Neural progenitor cell (in vitro differentiated cells): ENCODE results near the gene NELFA. TPM values are rescaled to one million over a fixed set of nuclear protein-coding genes. Genes with fewer than 3 reads are reported as not detected.

Source experiments
- DNase-seq: peaks from one replicate; pipeline ENCODE4 v3.0.0-alpha.2; 2016; ENCODE audit warnings: low spot score
- H2AFZ ChIP-seq: fragments of 200-600 bp; sonication (generic); replicated peaks from 2 replicates; pipeline ENCODE4 v1.6.1; 2016; ENCODE audit warnings: antibody characterized with exemption
- H3F3A ChIP-seq: fragments of 200-600 bp; sonication (generic); 2 replicates; pipeline ENCODE4 v1.6.1; 2016; ENCODE audit warnings: antibody characterized with exemption, low read depth
- H3K27ac ChIP-seq: fragments of 200-600 bp; sonication (generic); 2 replicates; pipeline ENCODE4 v1.5.1; 2016; ENCODE audit warnings: mild to moderate bottlenecking
- H3K27me3 ChIP-seq: fragments of 200-600 bp; sonication (generic); 2 replicates; pipeline ENCODE4 v1.6.1; 2016; ENCODE audit warnings: mild to moderate bottlenecking, moderate library complexity
- H3K36me3 ChIP-seq: fragments of 200-600 bp; sonication (generic); 2 replicates; pipeline ENCODE4 v1.5.1; 2016
- H3K4me1 ChIP-seq: fragments of 200-600 bp; sonication (generic); 2 replicates; pipeline ENCODE4 v1.6.1; 2016; ENCODE audit warnings: mixed run types
- H3K4me2 ChIP-seq: fragments of 200-600 bp; sonication (generic); 2 replicates; pipeline ENCODE4 v1.6.1; 2016
- H3K4me3 ChIP-seq: fragments of 200-600 bp; sonication (generic); 2 replicates; pipeline ENCODE4 v1.5.1; 2016
- H3K79me2 ChIP-seq: fragments of 200-600 bp; sonication (generic); 2 replicates; pipeline ENCODE4 v1.6.1; 2016; ENCODE audit warnings: low read depth
- H3K9ac ChIP-seq: fragments of 200-600 bp; sonication (generic); 2 replicates; pipeline ENCODE4 v1.6.1; 2016
- H3K9me3 ChIP-seq: fragments of 200-600 bp; sonication (generic); 2 replicates; pipeline ENCODE4 v1.5.1; 2016; ENCODE audit warnings: low read depth
- H4K20me1 ChIP-seq: fragments of 200-600 bp; sonication (generic); 2 replicates; pipeline ENCODE4 v1.6.1; 2016; ENCODE audit warnings: low read depth
- H3K27ac Mint-ChIP-seq: 3 replicates; pipeline ENCODE4 v1.8.0; 2021; ENCODE audit warnings: mixed read lengths
- H3K27me3 Mint-ChIP-seq: 2 replicates; pipeline ENCODE4 v1.8.0; 2022; ENCODE audit warnings: low read depth, mild to moderate bottlenecking, inconsistent platforms, moderate library complexity, mixed read lengths; ENCODE audit not compliant: insufficient read depth
- H3K36me3 Mint-ChIP-seq: 3 replicates; pipeline ENCODE4 v1.8.0; 2021; ENCODE audit warnings: mixed read lengths
- H3K4me1 Mint-ChIP-seq: 3 replicates; pipeline ENCODE4 v1.8.0; 2021; ENCODE audit warnings: mixed read lengths
- H3K4me3 Mint-ChIP-seq: 3 replicates; pipeline ENCODE4 v1.8.0; 2021; ENCODE audit warnings: mild to moderate bottlenecking, moderate library complexity, mixed read lengths
- H3K9me3 Mint-ChIP-seq: 3 replicates; pipeline ENCODE4 v1.8.0; 2020; ENCODE audit warnings: mixed read lengths
- EZH2 ChIP-seq: fragments of 200-600 bp; sonication (generic); IDR thresholded peaks from 2 replicates; pipeline ENCODE4 v1.6.1; 2017; ENCODE audit warnings: antibody characterized with exemption, mild to moderate bottlenecking, moderate library complexity
- EZH2phosphoT487 ChIP-seq: fragments of 200-600 bp; sonication (generic); IDR thresholded peaks from 2 replicates; pipeline ENCODE4 v1.6.1; 2017; ENCODE audit warnings: antibody characterized with exemption
- total RNA-seq: library from RNA; depleted of rRNA; stranded (reverse); fragments of >200 nt; gene quantifications from 2 replicates; pipeline ENCODE4 v1.2.3, GENCODE V29; 2015; ENCODE audit warnings: low replicate concordance
- TF ChIP-seq, protein P1 (sequence below): fragments of 200-600 bp; sonication (generic); IDR thresholded peaks from 2 replicates; pipeline ENCODE4 v1.5.1; 2017; ENCODE audit warnings: antibody characterized with exemption, mild to moderate bottlenecking

Gene NELFA
- total RNA-seq, 1 donor from 2014 or later = 18.0 TPM

GRCh38 chr4:2045518-2045951, 36.8 kb upstream of the NELFA start:
- Histone ChIP-seq H3K9ac (no peak overlapping the region), H3F3A (peaks cover 7% of the 10 kb centered on the region), H3K27ac (no peak overlapping the region), H3K36me3 (no peaks in the 10 kb centered on the region), H3K79me2 (no peaks in the 10 kb centered on the region), H2AFZ (no peak overlapping the region), H3K4me2 (no peak overlapping the region), H3K4me1 (peaks cover 3% of the 10 kb centered on the region), H3K9me3 (no peaks in the 10 kb centered on the region), H3K4me3 (no peak overlapping the region), H3K27me3 (peaks cover 29% of the 10 kb centered on the region), H4K20me1 (peaks cover 14% of the 10 kb centered on the region)
- TF ChIP-seq, protein P1, sequence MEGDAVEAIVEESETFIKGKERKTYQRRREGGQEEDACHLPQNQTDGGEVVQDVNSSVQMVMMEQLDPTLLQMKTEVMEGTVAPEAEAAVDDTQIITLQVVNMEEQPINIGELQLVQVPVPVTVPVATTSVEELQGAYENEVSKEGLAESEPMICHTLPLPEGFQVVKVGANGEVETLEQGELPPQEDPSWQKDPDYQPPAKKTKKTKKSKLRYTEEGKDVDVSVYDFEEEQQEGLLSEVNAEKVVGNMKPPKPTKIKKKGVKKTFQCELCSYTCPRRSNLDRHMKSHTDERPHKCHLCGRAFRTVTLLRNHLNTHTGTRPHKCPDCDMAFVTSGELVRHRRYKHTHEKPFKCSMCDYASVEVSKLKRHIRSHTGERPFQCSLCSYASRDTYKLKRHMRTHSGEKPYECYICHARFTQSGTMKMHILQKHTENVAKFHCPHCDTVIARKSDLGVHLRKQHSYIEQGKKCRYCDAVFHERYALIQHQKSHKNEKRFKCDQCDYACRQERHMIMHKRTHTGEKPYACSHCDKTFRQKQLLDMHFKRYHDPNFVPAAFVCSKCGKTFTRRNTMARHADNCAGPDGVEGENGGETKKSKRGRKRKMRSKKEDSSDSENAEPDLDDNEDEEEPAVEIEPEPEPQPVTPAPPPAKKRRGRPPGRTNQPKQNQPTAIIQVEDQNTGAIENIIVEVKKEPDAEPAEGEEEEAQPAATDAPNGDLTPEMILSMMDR = no peak
- no peak for TF ChIP-seq EZH2phosphoT487
- no peak for TF ChIP-seq EZH2
- no peak for DNase-seq
- H3K4me3 Mint-ChIP-seq = no peak overlapping the region
- H3K27ac Mint-ChIP-seq = no peak overlapping the region
- H3K9me3 Mint-ChIP-seq = no peaks in the 10 kb centered on the region
- H3K36me3 Mint-ChIP-seq = peaks cover 2% of the 10 kb centered on the region
- peaks cover 10% of the 10 kb centered on the region for H3K27me3 Mint-ChIP-seq
- peaks cover 5% of the 10 kb centered on the region for H3K4me1 Mint-ChIP-seq

- H3K27ac ChIP-seq = no peak overlapping the region
- H3K27me3 ChIP-seq = peaks cover 36% of the 10 kb centered on the region
- no peak overlapping the region for H3K9ac ChIP-seq
- no peaks in the 10 kb centered on the region for H3K79me2 ChIP-seq
- Mint-ChIP-seq H3K27me3 (peaks cover 15% of the 10 kb centered on the region), H3K27ac (no peak overlapping the region), H3K4me1 (peaks cover 6% of the 10 kb centered on the region), H3K4me3 (peak overlapping the region; percentile 46), H3K9me3 (no peaks in the 10 kb centered on the region), H3K36me3 (peaks cover 2% of the 10 kb centered on the region)
- H3K4me1 ChIP-seq = peaks cover 5% of the 10 kb centered on the region
- peaks cover 7% of the 10 kb centered on the region for H3F3A ChIP-seq
- H3K9me3 ChIP-seq = no peaks in the 10 kb centered on the region
- no peak overlapping the region for H2AFZ ChIP-seq
- no peaks in the 10 kb centered on the region for H3K36me3 ChIP-seq
- peaks cover 14% of the 10 kb centered on the region for H4K20me1 ChIP-seq
- TF ChIP-seq EZH2phosphoT487 (no peak), EZH2 (no peak)
- TF ChIP-seq, protein P1 = no peak
- H3K4me3 ChIP-seq = no peak overlapping the region
- H3K4me2 ChIP-seq = no peak overlapping the region
- no peak for DNase-seq
Observed at GRCh38 chr4:2044542-2045517, 36.1 kb upstream of the NELFA start.

GRCh38 chr4:2044119-2044485, 35.3 kb upstream of the NELFA start:
- Mint-ChIP-seq H3K27me3 (peaks cover 20% of the 10 kb centered on the region), H3K9me3 (no peaks in the 10 kb centered on the region), H3K4me1 (peaks cover 8% of the 10 kb centered on the region), H3K4me3 (peak overlapping the region; percentile 67), H3K36me3 (peaks cover 2% of the 10 kb centered on the region), H3K27ac (no peak overlapping the region)
- no peak for DNase-seq
- TF ChIP-seq EZH2 (no peak), EZH2phosphoT487 (no peak)
- TF ChIP-seq, protein P1 = no peak
- peaks cover 43% of the 10 kb centered on the region for H3K27me3 ChIP-seq
- peaks cover 7% of the 10 kb centered on the region for H3F3A ChIP-seq
- H3K79me2 ChIP-seq = no peaks in the 10 kb centered on the region
- H3K9me3 ChIP-seq = no peaks in the 10 kb centered on the region
- H3K4me2 ChIP-seq = no peak overlapping the region
- no peak overlapping the region for H2AFZ ChIP-seq
- H3K36me3 ChIP-seq = no peaks in the 10 kb centered on the region
- no peak overlapping the region for H3K4me3 ChIP-seq
- H4K20me1 ChIP-seq = peaks cover 14% of the 10 kb centered on the region
- H3K27ac ChIP-seq = no peak overlapping the region
- no peak overlapping the region for H3K9ac ChIP-seq
- H3K4me1 ChIP-seq = peaks cover 5% of the 10 kb centered on the region
